Neural cell (in vitro differentiated cells): Measurements from ENCODE around the gene RGS6.

Experiments used
- POLR2AphosphoS5 ChIP-seq: IDR thresholded peaks from 2 replicates; pipeline ENCODE4 v1.6.1; 2012
- RAD21 ChIP-seq: fragments of 450-650 bp; conservative IDR thresholded peaks from 2 replicates; pipeline ENCODE4 v1.6.1; 2014; ENCODE audit warnings: antibody characterized with exemption, mild to moderate bottlenecking, moderate library complexity
- REST ChIP-seq: IDR thresholded peaks from 2 replicates; pipeline ENCODE4 v1.6.1; 2012; ENCODE audit warnings: borderline replicate concordance
- TAF1 ChIP-seq: IDR thresholded peaks from 2 replicates; pipeline ENCODE4 v1.6.1; 2012; ENCODE audit warnings: low read depth
- TF ChIP-seq, protein P1 (sequence below): fragments of 450-650 bp; IDR thresholded peaks from 2 replicates; pipeline ENCODE4 v1.5.1; 2014; ENCODE audit warnings: antibody characterized with exemption, mild to moderate bottlenecking, moderate library complexity; ENCODE audit not compliant: poor library complexity, severe bottlenecking

DNA sequence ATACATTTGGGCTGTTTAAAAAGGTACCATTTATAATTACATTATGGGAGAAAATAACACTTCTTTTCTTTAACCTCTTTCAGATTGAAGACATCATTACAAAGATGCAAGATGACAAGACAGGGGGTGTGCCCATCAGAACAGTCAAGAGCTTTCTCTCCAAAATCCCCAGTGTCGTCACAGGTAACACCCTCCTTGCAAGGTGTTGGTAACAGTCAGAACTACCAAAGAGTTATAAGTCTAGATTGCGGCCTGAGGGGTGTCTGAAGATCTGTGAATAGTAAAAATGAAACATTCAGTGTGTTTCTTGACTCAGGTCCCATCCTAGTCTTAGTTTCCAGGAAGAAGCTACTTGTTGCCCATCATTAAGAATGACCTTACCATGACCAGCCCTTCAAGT, 419.8 kb downstream of the RGS6 start:
- no peak for TF ChIP-seq POLR2AphosphoS5
- TF ChIP-seq, protein P1, sequence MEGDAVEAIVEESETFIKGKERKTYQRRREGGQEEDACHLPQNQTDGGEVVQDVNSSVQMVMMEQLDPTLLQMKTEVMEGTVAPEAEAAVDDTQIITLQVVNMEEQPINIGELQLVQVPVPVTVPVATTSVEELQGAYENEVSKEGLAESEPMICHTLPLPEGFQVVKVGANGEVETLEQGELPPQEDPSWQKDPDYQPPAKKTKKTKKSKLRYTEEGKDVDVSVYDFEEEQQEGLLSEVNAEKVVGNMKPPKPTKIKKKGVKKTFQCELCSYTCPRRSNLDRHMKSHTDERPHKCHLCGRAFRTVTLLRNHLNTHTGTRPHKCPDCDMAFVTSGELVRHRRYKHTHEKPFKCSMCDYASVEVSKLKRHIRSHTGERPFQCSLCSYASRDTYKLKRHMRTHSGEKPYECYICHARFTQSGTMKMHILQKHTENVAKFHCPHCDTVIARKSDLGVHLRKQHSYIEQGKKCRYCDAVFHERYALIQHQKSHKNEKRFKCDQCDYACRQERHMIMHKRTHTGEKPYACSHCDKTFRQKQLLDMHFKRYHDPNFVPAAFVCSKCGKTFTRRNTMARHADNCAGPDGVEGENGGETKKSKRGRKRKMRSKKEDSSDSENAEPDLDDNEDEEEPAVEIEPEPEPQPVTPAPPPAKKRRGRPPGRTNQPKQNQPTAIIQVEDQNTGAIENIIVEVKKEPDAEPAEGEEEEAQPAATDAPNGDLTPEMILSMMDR, result no peak
- no peak for TF ChIP-seq REST
- no peak for TF ChIP-seq TAF1
- TF ChIP-seq RAD21, result no peak
